NCI-H2196 treated with DMSO at 0.1 percent for 48 hours (cell line): Measurements from ENCODE around the gene ALDH3B2.

Experiments used
- DNase-seq: peaks from one replicate; lab custom pipeline; 2025; ENCODE audit not compliant: unreplicated experiment; lab: John Stamatoyannopoulos, UW

ALDH3B2 gene

DNA sequence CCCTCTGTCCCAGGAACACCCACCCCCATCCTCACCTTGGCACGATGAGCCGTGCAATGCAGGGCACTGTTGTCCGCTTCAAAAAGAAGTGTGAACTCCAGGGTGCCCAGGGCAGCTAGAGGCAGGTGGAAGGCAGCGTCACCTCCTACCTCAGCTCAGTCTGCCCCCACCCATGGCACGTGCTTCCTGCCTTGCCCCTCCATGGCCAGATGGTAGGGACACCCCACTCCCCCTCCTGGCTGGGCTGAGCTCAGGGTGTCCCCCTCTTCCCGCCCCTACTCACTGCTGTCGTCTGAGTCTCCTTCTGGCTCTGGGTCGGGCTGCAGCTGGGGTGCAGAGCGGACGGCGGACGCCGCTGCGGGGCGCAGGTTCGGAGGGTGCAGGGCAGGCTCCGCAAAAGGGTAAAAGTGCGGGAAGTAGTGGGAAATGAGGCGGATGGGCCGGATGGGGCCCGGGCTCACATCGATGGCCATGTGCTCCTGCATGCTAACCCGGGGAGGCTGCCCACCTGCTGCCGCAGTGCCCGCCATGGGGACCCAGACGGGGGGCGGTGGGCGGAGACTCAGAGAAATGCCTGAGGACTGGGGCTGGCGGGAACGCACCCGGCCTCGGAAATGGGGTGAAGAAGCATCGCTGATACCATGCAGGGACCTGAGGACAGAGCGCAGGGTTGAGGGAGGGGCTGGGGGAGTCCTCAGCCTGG lies 58.5 kb downstream of the ALDH3B2 start:
- no peak for DNase-seq

DNA sequence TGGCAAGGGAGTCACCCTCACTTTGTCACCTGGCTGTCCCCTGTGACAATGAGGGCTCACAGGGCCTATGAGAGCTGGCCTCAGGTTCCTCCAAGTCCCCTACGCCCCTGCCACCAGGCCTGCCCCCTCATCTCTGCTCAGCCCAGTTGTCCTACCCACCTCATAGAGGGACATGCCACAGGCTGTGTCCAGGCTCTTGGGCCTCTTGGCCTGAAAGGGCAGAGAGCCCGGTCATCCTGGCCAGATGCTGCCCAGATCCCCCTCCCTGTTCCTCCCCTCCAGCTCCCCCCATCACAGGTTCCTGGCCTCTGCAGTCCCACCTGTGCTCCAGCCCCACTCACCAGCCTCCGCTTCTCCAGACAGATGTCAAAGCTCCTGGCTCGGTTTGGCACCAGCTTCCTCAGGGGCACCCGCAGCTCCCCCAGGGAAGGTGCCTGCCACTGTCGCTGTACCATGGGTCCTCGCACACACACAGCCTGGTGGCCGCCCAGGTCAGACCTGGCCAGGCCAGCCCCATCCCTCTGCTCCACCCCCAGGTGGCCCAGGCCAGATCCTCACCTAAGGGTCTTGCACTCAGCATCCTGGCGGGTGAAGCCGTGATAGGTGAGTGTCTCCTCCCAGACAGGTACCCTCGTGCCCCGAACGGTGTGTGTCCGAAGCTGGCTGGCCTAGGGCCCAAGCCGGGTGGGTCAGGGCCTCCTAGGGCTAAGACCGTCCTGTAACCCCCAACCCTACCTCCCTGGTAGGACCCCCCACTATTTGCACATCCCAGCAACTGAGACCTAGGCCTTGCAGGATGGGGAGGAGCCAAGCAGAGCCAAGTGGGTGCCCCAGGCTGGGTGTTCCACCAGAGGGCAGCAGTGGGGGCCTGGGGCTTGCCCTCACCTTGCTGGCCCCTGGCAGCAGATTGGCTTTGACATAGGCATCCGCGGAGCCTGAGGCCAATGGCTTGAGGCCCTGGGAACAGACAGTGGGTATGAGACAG lies 59.4 kb downstream of the ALDH3B2 start:
- DNase-seq: no peak

DNA sequence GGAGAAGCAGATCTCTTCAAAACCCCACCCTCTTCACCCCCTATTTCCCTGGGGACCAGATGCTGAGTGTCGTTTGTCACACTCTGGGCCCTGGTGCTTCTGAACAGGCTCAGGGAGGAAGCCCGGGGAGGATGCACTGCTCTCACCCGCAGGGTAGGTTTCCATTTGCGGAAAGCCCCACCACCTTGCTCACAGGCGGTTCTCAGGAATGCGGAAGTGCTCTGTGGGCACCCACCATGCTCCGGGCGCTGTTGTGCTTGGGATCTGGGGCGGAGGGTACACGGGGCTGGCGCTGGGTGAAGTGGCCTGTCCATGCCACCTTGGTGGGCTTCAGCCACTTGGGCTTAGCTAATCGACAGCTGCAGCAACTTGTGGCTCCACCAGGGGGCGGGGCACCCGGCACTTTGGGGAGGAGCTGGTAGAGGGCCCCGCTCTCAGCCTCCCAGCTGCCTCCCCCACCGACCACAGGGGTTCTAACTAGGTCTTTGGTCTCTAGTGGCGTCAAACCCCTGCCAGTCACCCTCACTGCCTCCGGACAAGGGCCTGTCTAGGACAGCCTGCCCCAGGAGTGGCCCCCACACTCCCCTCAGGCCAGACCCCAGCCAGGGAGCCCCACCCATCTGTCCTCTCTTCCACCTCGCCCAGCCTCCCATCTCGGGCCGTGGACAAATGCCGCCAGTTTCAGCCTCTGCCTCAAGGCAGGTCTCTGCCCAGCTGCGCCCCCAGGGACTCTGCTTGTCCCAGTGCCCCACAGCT lies 60.3 kb downstream of the ALDH3B2 start:
- DNase-seq: no peak

DNA sequence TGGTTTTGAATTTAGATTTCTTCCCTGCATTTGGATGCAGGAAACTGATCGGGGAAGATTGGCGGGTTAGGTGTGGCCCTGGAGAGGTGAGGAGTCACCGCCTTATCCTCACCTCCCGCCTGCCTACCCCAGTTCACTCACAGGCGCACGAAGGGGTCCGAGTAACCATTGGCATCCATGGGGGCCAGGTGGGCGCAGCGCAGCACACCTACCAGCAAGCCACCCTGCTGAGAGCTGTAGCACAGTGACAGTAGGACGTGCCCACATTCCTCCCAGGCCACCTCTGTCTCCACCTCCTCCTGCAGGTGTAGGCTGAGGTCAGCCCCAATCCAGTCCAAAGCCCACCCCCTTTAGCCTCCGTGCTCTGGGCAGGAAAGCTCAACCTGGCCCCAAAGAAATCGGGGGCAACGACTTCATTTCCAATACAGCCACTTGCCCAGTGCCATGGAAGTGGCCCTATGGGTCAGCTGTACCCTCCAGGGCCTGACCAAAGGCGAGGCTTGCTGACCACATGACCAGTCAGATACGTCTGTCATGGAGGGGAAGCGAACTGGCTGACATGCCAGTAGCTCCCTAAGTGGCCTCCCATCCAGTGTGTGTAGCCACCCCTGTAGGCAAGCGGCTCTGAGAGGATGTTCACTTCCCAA lies 61.0 kb downstream of the ALDH3B2 start:
- DNase-seq: no peak

DNA sequence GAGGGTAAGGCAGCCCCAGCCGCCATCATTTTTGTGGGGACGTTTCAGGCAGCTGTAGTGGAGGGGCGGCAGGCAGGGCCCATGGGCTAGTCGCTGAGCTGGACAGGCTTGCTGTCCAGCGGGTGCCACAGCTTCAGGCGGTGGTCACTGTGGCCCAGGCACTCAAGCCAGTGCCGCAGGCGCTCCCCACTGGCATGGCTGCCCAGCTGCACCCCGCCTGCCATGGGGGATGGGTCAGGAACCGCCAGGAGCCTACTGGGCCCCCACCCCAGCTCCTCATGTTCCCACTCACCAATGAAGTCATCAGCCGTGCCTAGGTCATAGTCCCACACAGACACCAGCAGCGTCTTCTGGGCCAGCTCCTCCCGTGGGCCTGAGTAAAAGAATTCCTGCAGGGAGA lies 61.7 kb downstream of the ALDH3B2 start:
- no peak for DNase-seq
